GM10248 (cell line): ENCODE measurements around the gene YBEY.

Experiments
- CTCF ChIA-PET: fragments of 300-600 bp; sonication (Branson Sonifier 250); formaldehyde crosslinking; extraction: SDS; loops from one replicate; lab custom pipeline; 2021; ENCODE audit warnings: antibody characterized with exemption; lab: Yijun Ruan, JAX
- POLR2A ChIA-PET: fragments of 350-650 bp; sonication (Branson Sonifier 250); formaldehyde crosslinking; extraction: SDS; loops from one replicate; lab custom pipeline; 2020; ENCODE audit warnings: antibody characterized with exemption; lab: Yijun Ruan, JAX
- DNase-seq: peaks from one replicate; pipeline ENCODE4 v3.0.0; 2012; ENCODE audit errors: extremely low spot score
- TF ChIP-seq, protein P1 (sequence below): IDR thresholded peaks from 2 replicates; pipeline ENCODE4 v1.5.1; 2012; ENCODE audit warnings: mild to moderate bottlenecking, low read depth; ENCODE audit errors: extremely low read depth, missing control alignments, control extremely low read depth

The YBEY gene

DNA sequence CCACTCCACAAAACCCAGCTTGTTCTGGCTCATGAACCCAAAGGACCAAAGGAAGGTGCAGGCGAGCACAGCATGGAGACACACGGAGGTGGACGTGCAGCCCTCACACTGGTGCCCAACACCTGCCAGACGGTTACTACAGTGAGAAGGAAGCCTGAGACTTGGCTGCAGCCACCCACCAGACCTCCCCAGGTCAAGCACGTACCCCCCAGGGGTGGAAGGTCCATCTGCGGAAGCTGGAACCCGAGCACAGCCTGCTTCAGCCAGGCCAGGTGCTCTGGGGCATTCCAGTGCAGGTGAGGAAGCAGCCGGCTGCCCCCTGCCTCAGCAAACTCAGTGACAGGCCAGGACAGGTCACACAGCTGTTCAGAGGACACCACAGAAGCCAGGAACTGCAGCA is 41.5 kb upstream of the YBEY start:
- TF ChIP-seq, protein P1, sequence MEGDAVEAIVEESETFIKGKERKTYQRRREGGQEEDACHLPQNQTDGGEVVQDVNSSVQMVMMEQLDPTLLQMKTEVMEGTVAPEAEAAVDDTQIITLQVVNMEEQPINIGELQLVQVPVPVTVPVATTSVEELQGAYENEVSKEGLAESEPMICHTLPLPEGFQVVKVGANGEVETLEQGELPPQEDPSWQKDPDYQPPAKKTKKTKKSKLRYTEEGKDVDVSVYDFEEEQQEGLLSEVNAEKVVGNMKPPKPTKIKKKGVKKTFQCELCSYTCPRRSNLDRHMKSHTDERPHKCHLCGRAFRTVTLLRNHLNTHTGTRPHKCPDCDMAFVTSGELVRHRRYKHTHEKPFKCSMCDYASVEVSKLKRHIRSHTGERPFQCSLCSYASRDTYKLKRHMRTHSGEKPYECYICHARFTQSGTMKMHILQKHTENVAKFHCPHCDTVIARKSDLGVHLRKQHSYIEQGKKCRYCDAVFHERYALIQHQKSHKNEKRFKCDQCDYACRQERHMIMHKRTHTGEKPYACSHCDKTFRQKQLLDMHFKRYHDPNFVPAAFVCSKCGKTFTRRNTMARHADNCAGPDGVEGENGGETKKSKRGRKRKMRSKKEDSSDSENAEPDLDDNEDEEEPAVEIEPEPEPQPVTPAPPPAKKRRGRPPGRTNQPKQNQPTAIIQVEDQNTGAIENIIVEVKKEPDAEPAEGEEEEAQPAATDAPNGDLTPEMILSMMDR: no peak
- CTCF ChIA-PET: interaction anchor here (1.8 kb wide), 1 partner anchor 14 kb away, joined by 6 read pairs; no protein-coding TSS in a partner anchor
- POLR2A ChIA-PET: no interaction called here
- DNase-seq: no peak

DNA sequence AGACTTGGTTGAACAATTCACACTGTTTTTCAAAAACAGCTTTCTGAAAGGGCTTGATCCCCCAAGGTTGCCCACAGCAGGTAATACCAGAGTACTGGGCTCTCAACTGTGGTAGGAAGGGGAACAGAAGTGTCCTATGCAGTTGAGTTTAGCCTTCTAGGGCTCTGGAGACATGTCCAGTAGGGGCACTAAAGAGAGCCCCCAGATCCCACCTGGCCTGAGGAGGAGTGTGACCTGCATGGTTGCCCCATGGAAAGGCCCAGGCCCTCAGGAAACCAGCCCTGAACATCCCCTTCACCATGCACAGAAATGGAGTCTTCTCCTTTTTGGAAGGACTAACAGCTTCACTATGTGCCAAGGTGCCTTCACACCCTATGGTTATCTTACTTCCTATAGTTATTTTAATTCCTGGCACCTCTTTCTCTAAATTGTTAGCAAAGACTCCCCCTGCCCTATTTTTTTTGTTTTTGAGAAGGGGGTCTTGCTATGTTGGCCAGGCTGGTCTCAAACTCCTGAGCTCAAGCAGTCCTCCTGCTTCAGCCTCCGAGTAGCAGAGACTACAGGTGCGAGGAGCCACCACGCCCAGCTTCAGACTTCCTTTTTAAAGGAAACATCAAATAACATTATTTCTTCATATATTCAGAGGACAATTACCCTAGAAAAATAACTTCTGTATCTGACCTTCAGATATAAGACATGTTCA is 40.8 kb upstream of the YBEY start:
- ChIA-PET CTCF (interaction anchor here (1.4 to 1.8 kb wide), 2 partner anchors 15 to 102 kb away, joined by 3 to 6 read pairs; no protein-coding TSS in a partner anchor), POLR2A (no interaction called here)
- DNase-seq: no peak
- TF ChIP-seq, protein P1: no peak

DNA sequence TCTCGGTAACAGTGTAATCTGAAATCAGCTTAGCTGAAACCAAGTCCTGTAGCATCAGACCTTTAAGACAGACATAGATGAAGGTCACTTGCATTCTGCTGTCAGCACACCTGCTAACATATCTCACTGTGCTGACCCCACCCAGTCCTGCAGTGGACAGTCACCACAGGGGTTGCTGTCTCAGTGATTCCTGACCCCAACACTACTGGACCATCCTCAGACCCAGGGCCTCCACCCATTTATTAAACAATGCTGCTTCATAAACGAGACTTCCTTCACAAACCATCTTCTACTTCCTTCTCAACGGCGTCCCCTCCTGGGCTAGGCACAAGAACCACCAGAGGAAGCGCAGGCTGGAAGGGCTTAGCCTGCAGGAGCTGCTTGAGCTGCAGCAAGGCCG is 39.8 kb upstream of the YBEY start:
- TF ChIP-seq, protein P1: no peak
- POLR2A ChIA-PET: no interaction called here
- no peak for DNase-seq
- CTCF ChIA-PET: interaction anchor here (1.4 kb wide), 1 partner anchor 103 kb away, joined by 3 read pairs; no protein-coding TSS in a partner anchor

DNA sequence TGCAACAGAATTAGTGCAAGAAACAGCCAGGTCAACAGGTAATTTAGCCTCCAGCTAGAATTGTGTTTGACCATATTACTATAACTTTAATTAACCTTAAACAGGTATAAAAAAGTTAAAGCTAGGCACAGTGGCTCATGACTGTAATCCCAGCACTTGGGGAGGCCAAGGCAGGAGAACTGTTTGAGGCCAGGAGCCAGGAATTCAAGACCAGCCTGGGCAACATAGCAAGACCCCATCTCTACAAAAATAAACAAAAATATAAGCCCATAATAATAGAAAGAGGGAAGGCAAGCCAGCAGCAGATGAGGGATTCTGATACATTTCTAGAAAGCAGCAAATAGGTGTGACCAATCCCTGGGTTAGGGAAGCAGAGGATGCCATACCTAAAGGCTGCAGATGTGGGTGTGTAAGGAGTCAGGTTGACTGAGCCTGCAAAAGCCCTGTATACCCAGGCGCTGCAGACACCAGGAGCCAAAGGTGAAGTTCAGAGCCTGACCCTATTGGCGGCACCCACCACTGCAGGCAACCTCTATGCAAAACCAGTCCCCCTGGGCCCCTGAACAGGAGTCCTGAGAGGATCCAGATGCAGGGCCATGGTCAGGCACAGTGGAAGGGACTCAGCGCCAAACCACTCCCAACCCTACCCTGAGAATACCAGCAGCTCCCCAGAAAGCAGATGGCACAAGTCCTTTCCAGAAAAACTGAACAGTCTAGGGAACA is 38.3 kb upstream of the YBEY start:
- POLR2A ChIA-PET: interaction anchor here (0.6 kb wide), 1 partner anchor 311 kb away, joined by 3 read pairs; no protein-coding TSS in a partner anchor
- DNase-seq: no peak
- CTCF ChIA-PET: interaction anchor here (1.1 to 1.7 kb wide), 3 partner anchors 17 to 30 kb away, joined by 3 to 4 read pairs (median 4); no protein-coding TSS in a partner anchor
- TF ChIP-seq, protein P1: no peak

DNA sequence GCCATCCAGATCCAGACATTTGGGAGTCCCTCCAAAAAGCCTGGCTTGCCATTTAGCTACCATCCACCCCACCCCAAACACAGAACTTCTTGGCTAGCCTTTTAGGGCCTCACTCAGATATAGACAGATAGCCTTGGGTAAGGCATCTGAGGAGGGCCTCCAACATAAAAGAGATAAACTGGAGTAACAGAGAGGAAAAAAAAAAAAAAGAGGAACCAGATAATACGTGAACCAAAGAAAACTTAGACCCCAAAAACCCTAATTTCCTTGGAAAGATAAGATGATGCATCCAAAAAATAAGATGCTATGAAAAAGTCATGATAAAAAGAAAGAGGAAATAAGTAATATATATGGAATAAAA is 37.7 kb upstream of the YBEY start:
- TF ChIP-seq, protein P1: no peak
- no peak for DNase-seq
- ChIA-PET POLR2A (no interaction called here), CTCF (interaction anchor here (1.2 to 1.7 kb wide), 2 partner anchors 18 to 24 kb away, joined by 4 read pairs; no protein-coding TSS in a partner anchor)

DNA sequence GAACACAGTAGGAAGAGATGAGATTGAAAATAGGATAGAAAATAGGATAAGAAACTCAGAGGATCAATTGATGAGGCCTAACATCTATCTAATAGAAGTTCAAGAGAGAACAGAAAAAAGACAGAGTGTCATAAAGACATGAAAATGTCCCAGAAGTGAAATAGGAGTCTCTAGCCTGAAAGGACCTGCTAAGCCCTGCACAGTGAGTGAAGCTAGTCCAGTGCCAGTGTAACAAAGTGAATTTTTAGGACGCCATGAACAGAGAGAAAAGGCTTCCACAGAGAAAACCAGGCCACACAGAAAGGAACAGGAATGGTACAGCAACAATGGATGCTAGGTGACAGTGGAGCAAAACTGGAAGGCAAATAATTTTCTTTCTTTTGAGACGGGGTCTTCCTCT is 37.3 kb upstream of the YBEY start:
- CTCF ChIA-PET: interaction anchor here (1.7 kb wide), 1 partner anchor 24 kb away, joined by 4 read pairs; no protein-coding TSS in a partner anchor
- no peak for DNase-seq
- POLR2A ChIA-PET: no interaction called here
- TF ChIP-seq, protein P1: no peak
